ENCODE results near the gene EPDR1. TPM values are rescaled to one million over a fixed set of nuclear protein-coding genes. Genes with fewer than 3 reads are reported as not detected.

EPDR1 gene
- total RNA-seq, 1 donor from 2014 or later: 11.4 TPM

DNA sequence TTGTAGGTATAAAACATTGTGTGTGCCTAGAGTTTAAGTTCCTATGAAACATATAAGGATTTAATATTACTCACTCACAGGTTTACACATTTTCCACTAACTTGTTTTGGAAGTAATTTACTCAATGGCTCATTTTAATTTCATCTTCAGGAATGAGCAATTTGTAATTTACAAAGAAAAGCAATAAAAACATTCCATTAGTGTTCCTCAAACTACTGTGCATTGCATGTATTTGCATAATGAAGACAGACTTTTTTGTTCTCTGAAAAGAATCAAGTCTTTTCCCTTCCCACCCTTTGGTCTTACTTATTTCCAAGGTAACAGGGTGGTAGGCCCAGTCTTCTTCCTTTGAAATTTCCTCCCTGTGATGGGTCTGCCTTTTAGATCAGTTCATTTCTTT, 61.2 kb downstream of the EPDR1 start:
- DNase-seq: no peak

DNA sequence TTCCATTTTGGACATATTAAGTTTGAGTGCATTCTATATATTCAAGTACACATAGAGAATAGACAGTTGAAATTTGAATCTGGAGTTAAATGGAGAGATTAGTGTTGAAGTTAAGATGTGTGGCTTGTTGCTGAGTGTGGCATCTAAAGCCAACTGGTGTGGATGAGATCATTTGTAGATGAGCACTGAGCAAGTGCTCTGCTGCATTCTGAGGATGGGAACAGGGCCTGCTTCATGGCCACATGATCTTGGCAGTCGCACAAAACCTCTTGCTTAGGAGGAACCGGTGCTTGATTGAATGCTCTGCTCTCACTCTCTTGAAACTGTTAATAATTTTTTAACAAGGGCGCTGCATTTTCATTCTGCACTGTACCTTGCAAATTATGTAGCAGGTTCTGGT, 62.0 kb downstream of the EPDR1 start:
- no peak for DNase-seq

DNA sequence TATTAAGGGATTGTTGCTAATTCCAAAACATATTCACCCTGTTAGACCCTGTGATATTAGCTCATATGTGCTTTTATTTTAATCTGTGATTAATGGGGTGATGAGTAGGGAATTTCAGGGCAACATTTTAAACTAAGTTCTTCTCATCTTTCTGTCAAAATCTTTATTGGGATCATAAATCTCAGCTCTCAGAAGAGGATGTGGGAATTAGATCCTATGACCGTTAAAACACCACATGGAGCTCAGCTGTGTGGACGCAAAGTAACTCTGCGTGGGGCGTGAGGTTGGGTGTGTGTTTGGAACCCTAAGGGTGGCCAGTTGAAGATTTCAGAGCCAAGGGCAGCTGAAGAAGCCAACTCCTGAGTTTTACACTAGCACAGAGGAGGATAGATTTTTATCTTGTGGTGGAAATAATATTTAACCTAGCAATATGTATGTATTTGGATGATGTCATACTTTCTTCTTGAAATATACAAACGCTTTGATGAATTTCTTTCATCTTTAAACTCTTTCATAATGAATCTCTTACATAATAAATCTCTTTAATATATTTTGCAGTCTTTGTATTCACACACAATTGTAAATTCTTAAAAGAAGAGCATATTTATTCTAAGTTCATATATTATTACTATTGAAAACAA, 64.4 kb downstream of the EPDR1 start:
- no peak for DNase-seq

DNA sequence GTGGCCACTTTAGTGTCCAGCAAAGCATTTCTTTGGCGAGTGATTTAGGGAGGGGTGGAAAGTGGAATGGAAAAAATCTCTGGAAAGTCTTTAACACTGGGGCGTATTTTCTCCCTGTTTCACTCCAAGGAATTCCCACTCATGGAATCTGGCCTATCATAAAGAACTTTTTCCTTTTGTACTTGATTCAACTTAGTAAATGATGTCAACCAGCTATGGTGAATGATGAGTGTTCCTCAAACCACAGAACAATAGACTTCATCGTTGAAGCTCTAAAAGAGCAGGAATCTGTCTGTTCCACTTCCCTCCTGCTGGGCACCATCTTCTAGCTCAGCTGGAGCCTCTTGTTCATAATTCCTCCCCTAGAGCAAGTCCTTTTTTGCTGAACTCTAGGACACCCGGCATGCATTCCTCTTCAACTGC, 66.5 kb downstream of the EPDR1 start:
- DNase-seq: peak; percentile 19

DNA sequence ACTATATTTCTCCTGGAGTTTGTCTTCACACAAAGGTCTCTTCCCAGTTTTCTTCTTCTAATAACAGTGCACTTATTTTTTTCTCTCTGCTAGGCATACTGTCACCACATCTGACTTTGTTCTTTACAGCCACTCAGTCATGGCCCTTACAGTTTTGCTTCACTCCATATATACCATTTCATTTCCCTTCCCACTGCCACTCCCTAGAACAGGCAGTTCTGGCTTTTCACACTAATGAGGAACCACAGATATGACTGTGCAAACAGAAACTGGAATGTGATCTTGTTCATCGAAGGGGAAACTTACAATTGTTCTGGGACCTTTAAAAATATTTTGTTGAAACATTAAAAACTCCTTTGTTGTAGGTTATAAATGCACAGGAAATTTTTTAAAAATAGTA, 67.3 kb downstream of the EPDR1 start:
- no peak for DNase-seq

DNA sequence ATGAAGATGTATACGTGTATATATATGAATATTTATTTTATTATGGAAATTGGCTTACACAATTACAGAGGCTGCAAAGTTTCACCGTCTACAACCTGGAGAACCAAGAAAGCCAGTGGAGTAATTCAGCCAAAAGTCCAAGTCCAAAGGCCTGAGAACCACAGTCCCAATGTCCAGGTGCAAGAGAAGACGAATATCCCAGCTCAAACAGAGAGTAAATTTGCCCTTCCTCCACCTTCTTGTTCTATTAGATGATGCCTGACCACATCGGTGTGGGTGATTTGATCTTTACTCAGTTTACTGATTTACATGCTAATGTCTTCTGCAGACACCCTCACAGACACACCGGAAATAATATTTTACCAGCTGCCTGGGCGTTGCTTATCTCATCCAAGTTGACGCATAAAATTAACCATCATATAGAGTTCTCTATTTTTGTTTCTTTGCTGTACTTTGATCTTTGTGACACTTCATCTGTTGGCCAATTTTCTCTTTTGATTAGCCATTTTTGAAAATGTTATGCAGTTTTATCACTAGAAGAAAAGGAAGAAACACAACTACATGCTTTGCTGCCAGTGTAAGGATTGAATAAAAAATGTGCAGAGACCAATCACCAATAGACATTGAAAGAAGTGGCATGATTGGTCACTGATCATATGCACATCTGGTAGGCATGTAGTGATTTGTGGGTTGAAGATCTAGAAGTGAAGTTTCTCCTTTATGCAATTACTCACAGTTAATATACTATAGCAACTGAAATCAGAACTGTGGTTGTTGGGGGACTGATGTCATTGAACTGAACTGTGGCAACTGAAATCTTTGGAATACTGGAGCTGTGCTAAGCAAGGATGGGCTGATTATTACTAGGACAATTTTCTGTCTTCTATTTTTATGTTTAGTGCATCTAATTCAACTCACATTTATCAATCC, 68.5 kb downstream of the EPDR1 start:
- DNase-seq: no peak

DNA sequence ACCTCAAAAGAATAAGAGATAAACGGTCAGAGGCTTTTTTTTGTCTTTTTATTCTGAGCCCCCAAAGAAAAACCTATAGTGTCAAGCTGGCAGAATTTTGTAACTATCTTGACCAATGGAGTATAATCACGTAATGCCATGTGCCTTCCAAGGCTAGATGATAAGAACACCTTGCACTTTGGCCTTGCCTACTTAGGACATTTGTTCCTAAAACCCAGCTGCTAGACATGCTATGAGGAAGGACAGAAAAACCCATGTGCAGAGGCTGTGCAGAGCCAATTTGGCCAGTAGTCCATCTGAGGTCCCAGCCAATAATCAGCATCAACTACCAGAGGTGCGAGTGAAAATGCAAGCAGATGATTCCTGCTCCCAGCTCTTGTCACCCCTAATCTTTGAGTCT, 69.9 kb downstream of the EPDR1 start:
- no peak for DNase-seq

DNA sequence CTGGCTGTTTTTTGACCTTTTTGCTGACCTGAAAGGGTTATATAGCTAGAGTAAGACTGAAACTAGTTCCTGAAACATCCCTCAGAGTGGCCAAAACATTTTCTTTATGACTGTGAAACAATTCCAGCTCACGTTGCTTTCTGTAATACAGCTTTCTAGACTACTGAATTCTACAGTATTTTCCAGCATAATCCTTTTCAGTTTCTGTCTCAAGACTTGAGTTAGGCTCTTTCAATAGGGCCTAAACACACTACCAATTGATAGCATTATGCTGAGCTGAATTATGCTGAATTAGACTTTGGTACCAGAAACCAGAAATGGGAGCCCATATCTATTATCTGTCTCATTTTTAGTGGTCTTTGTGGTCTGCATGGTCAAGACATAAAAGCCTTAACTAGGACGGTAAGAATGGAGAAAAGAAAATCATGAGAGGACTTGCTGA, 72.6 kb downstream of the EPDR1 start:
- no peak for DNase-seq

DNA sequence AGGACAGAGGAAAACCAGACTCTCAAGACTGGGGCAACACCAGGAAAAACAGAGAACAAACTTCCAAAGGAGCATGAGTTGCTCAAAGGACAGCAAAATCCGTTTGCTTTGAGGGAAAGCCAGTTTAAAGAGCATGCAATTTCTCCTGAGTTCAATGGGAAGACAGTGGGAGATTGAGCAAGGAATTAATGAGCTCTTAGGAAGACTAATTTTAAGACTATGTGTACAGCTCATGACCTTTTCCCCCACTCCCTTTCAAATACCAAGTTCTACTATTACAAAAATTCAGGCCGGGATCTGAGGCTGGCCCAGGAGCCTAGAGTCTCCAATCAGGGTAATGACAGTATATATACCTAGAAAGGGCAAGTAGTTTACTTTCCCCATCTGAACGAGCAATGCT, 79.2 kb downstream of the EPDR1 start:
- no peak for DNase-seq

DNA sequence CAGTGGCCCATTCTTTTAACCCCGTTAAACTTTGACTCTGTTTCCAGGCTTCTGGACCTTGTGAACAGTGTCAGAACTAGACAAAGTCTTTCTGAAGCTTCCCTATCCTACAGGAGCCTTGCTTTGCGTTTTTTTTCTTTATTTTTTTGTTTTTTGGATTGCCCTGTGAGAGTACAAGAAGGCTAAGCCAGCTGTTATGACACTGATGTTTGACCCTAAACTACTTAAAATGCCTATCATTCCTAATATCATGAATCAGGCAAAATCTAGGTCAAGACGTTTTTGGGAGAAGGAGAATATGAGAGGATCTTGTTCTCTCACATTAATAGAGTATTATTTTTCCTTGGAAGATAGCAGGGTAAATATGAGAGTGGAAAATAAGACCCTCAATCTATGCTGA, 79.8 kb downstream of the EPDR1 start:
- DNase-seq: no peak

Other genes starting within 250 kb of the EPDR1 start
- 5.7 TPM for gene GPR141, start 236.9 kb upstream of the EPDR1 start, total RNA-seq
- gene NME8, start 72.0 kb upstream of the EPDR1 start, total RNA-seq: 0.79 TPM
- gene SFRP4, start 3.8 kb upstream of the EPDR1 start, total RNA-seq: 5.0 TPM

All from skin of body (tissue), 2 donors.